Measurements from ENCODE around the gene KCNG4. TPM values are rescaled to one million over a fixed set of nuclear protein-coding genes. Genes with fewer than 3 reads are reported as not detected.
A peak's percentile ranks its signal among the peaks of the same experiment; 100 is the strongest.

The KCNG4 gene
- total RNA-seq: not detected

- no peak for DNase-seq (ENCODE audit: low spot score in 2 of 2)
Measured at GRCh38 chr16:84239909-84240308, at the start of gene KCNG4. Gene KCNG4, minus strand, starts transcription at chr16:84240012. Its CDS starts 2,527 bp downstream, at chr16:84237485.

GRCh38 chr16:84288902-84289301 lies 49.1 kb upstream of the KCNG4 start:
- DNase-seq (ENCODE audit: low spot score in 2 of 2): no peak
- no peak for FAIRE-seq

More at GRCh38 chr16:84239909-84240308, at the start of gene KCNG4:
- no peak for FAIRE-seq

- no peak for DNase-seq (ENCODE audit: low spot score in 2 of 2)
- no peak for FAIRE-seq
Measured at GRCh38 chr16:84286578-84287240, 46.9 kb upstream of the KCNG4 start.

- no peak for FAIRE-seq
- peak in 1 of 2 donors; percentile 22 for DNase-seq (ENCODE audit: low spot score in 2 of 2)
Measured at GRCh38 chr16:84284154-84284722, 44.4 kb upstream of the KCNG4 start.

GRCh38 chr16:84283314-84284153 lies 43.7 kb upstream of the KCNG4 start:
- DNase-seq (ENCODE audit: low spot score in 2 of 2): no peak
- no peak for FAIRE-seq

GRCh38 chr16:84282533-84282932 lies 42.7 kb upstream of the KCNG4 start:
- FAIRE-seq (no peak), DNase-seq (ENCODE audit: low spot score in 2 of 2) (no peak)

- FAIRE-seq (no peak), DNase-seq (ENCODE audit: low spot score in 2 of 2) (no peak)
Measured at GRCh38 chr16:84281074-84281473, 41.3 kb upstream of the KCNG4 start.

GRCh38 chr16:84279881-84280280 lies 40.1 kb upstream of the KCNG4 start:
- DNase-seq (ENCODE audit: low spot score in 2 of 2) (no peak), FAIRE-seq (no peak)

- DNase-seq (ENCODE audit: low spot score in 2 of 2) (peak in 1 of 2 donors; percentile 27), FAIRE-seq (no peak)
Measured at GRCh38 chr16:84278968-84279367, 39.2 kb upstream of the KCNG4 start.

- DNase-seq (ENCODE audit: low spot score in 2 of 2): no peak
- no peak for FAIRE-seq
Measured at GRCh38 chr16:84278333-84278732, 38.5 kb upstream of the KCNG4 start.

- peak; percentile 40 to 60 for DNase-seq (ENCODE audit: low spot score in 2 of 2)
- no peak for FAIRE-seq
Measured at GRCh38 chr16:84277244-84277823, 37.5 kb upstream of the KCNG4 start.

- no peak for FAIRE-seq
- no peak for DNase-seq (ENCODE audit: low spot score in 2 of 2)
Measured at GRCh38 chr16:84275585-84276151, 35.9 kb upstream of the KCNG4 start.

- FAIRE-seq (no peak), DNase-seq (ENCODE audit: low spot score in 2 of 2) (no peak)
Measured at GRCh38 chr16:84274515-84274914, 34.7 kb upstream of the KCNG4 start.

- no peak for DNase-seq (ENCODE audit: low spot score in 2 of 2)
- FAIRE-seq: no peak
Measured at GRCh38 chr16:84272740-84273320, 33.0 kb upstream of the KCNG4 start.

GRCh38 chr16:84271866-84272265 lies 32.1 kb upstream of the KCNG4 start:
- FAIRE-seq (no peak), DNase-seq (ENCODE audit: low spot score in 2 of 2) (no peak)

- DNase-seq (ENCODE audit: low spot score in 2 of 2) (no peak), FAIRE-seq (no peak)
Measured at GRCh38 chr16:84271037-84271436, 31.2 kb upstream of the KCNG4 start.

GRCh38 chr16:84270531-84270930 lies 30.7 kb upstream of the KCNG4 start:
- no peak for FAIRE-seq
- DNase-seq (ENCODE audit: low spot score in 2 of 2): no peak

- FAIRE-seq: no peak
- no peak for DNase-seq (ENCODE audit: low spot score in 2 of 2)
Measured at GRCh38 chr16:84270071-84270470, 30.3 kb upstream of the KCNG4 start.

GRCh38 chr16:84268291-84269040 lies 28.7 kb upstream of the KCNG4 start:
- FAIRE-seq (no peak), DNase-seq (ENCODE audit: low spot score in 2 of 2) (no peak)

GRCh38 chr16:84267380-84267779 lies 27.6 kb upstream of the KCNG4 start:
- DNase-seq (ENCODE audit: low spot score in 2 of 2) (no peak), FAIRE-seq (no peak)
